ENCODE data around the gene KRT39. TPM values are rescaled to one million over a fixed set of nuclear protein-coding genes. Genes with fewer than 3 reads are reported as not detected.

Gene KRT39
- total and polyA plus RNA-seq, 2 experiments from 2014 or later = not detected

DNA sequence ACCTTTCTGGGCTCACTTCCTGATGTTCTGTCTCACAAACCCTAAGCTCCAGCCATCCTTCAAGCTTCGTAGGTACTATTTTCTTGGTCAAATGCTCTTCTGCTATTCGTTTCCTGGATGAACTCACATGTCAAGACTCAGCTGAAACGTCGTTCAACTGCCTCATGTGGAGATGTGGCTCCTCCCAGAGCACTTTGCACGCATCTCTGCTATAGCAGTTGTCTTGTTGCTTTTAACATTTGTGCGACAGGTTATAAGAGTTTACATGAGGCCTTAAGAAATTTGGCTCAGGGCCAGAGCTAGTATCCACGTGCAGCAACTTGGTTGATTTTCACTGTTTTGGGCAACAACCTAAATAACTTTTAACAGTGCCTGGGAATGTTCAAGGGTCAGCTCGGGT is 20.2 kb upstream of the KRT39 start (continued):
- TF ChIP-seq EZH2phosphoT487 (IDR thresholded peaks at IDR 0.05; ENCODE audit: unreplicated experiment) = no peak
- TF ChIP-seq POLR2AphosphoS5 (IDR thresholded peaks at IDR 0.05; ENCODE audit: low read depth) = no peak
- TF ChIP-seq STAT1 (IDR thresholded peaks at IDR 0.05; ENCODE audit: unreplicated experiment) = no peak

DNA sequence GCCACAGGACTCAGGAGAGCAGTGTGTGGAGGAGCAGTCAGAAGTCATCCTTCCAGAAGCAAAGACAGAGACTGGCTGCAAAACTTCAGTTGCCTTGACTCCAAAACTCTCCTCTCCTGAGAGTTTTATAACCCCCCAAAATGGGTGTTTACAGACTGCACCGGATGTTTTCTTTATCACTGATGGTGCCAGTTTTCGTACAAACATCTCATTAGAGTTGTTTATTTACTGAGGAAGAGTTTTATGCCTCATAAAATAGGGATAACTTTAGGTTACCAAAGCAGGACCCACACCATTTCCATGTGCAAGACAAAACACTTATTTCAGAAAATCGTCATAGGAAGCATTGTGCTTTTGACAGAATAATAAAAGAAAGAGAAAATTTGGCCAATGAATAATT is 17.5 kb upstream of the KRT39 start, which contains the start of gene KRT40:
Gene KRT40, minus strand, starts transcription at position 101 of the 400 bp plus-strand sequence. Its CDS starts 53 bp downstream, at position 48.
- H3F3A ChIP-seq (replicated peaks; ENCODE audit: low read depth) = no peaks in the 10 kb centered on the region
- no peaks in the 10 kb centered on the region for H3K9me2 ChIP-seq (ENCODE audit: insufficient read depth)
- H3K27ac ChIP-seq (ENCODE audit: low read depth) = no peak within 1 kb of the TSS
- Mint-ChIP-seq H3K9me3 (no peaks in the 10 kb centered on the region), H3K36me3 (ENCODE audit: low read depth) (no peaks in the 10 kb centered on the region), H3K4me1 (peaks cover 11% of the 10 kb centered on the region; the same call in 2 of the 3 replicates), H3K27ac (no peak within 1 kb of the TSS), H3K4me3 (no peak within 1 kb of the TSS), H3K27me3 (ENCODE audit: insufficient read depth, low read depth, poor library complexity) (peaks cover 9% of the 10 kb centered on the region)
- H3K27me3 ChIP-seq (ENCODE audit: insufficient read depth) = no peaks in the 10 kb centered on the region
- TF ChIP-seq EZH2phosphoT487 (IDR thresholded peaks at IDR 0.05; ENCODE audit: unreplicated experiment) (no peak), CREB1 (CRISPR knock-in tag; IDR thresholded peaks at IDR 0.05; ENCODE audit: low read depth) (no peak), ZNF331 (CRISPR knock-in tag; IDR thresholded peaks at IDR 0.05; ENCODE audit: low read depth) (no peak), NANOG (IDR thresholded peaks at IDR 0.05; ENCODE audit: borderline replicate concordance) (no peak), JUNB (IDR thresholded peaks at IDR 0.05; ENCODE audit: unreplicated experiment) (no peak), POLR2AphosphoS5 (IDR thresholded peaks at IDR 0.05; ENCODE audit: low read depth) (no peak), ZNF114 (CRISPR knock-in tag; IDR thresholded peaks at IDR 0.05) (no peak), STAT1 (IDR thresholded peaks at IDR 0.05; ENCODE audit: unreplicated experiment) (no peak)
- TF ChIP-seq, protein P1, sequence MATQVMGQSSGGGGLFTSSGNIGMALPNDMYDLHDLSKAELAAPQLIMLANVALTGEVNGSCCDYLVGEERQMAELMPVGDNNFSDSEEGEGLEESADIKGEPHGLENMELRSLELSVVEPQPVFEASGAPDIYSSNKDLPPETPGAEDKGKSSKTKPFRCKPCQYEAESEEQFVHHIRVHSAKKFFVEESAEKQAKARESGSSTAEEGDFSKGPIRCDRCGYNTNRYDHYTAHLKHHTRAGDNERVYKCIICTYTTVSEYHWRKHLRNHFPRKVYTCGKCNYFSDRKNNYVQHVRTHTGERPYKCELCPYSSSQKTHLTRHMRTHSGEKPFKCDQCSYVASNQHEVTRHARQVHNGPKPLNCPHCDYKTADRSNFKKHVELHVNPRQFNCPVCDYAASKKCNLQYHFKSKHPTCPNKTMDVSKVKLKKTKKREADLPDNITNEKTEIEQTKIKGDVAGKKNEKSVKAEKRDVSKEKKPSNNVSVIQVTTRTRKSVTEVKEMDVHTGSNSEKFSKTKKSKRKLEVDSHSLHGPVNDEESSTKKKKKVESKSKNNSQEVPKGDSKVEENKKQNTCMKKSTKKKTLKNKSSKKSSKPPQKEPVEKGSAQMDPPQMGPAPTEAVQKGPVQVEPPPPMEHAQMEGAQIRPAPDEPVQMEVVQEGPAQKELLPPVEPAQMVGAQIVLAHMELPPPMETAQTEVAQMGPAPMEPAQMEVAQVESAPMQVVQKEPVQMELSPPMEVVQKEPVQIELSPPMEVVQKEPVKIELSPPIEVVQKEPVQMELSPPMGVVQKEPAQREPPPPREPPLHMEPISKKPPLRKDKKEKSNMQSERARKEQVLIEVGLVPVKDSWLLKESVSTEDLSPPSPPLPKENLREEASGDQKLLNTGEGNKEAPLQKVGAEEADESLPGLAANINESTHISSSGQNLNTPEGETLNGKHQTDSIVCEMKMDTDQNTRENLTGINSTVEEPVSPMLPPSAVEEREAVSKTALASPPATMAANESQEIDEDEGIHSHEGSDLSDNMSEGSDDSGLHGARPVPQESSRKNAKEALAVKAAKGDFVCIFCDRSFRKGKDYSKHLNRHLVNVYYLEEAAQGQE (IDR thresholded peaks at IDR 0.05; ENCODE audit: unreplicated experiment) = no peak
- TF ChIP-seq, protein P2, sequence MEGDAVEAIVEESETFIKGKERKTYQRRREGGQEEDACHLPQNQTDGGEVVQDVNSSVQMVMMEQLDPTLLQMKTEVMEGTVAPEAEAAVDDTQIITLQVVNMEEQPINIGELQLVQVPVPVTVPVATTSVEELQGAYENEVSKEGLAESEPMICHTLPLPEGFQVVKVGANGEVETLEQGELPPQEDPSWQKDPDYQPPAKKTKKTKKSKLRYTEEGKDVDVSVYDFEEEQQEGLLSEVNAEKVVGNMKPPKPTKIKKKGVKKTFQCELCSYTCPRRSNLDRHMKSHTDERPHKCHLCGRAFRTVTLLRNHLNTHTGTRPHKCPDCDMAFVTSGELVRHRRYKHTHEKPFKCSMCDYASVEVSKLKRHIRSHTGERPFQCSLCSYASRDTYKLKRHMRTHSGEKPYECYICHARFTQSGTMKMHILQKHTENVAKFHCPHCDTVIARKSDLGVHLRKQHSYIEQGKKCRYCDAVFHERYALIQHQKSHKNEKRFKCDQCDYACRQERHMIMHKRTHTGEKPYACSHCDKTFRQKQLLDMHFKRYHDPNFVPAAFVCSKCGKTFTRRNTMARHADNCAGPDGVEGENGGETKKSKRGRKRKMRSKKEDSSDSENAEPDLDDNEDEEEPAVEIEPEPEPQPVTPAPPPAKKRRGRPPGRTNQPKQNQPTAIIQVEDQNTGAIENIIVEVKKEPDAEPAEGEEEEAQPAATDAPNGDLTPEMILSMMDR (conservative IDR thresholded peaks at IDR 0.05; ENCODE audit: low read depth in 2 of 2) = no peak
- no peaks in the 10 kb centered on the region for H3K36me3 ChIP-seq (ENCODE audit: insufficient read depth)
- no peaks in the 10 kb centered on the region for H3K79me2 ChIP-seq (replicated peaks; ENCODE audit: insufficient read depth)
- no peak within 1 kb of the TSS for H3K4me2 ChIP-seq
- ATAC-seq = no peak
- 0 out of 2 replicates have a peak, but pooled peaks cover 3% of the 10 kb centered on the region for H3K4me1 ChIP-seq (ENCODE audit: insufficient read depth)
- no peaks in the 10 kb centered on the region for H4K20me1 ChIP-seq (replicated peaks; ENCODE audit: insufficient read depth)
- peak within 1 kb of the TSS; percentile 52; the same call in 1 of the 2 replicates for H2AFZ ChIP-seq
- H3K4me3 ChIP-seq = no peak within 1 kb of the TSS
- no peak for DNase-seq (ENCODE audit: low spot score)

Data from GM23338 (cell line).